Uterus (tissue), 2 donors: ENCODE data around the gene PRKCG.

ENCODE experiments used
- CTCF ChIP-seq, 4 experiments: fragments of 200-600 bp in 2 of 4; fragments of 450-650 bp in 2 of 4; sonication (generic) in 2 of 4; IDR thresholded peaks; one replicate each; pipeline ENCODE4 v1.5.1; 2016 to 2019; ENCODE audit warnings: antibody characterized with exemption in 4 of 4, mild to moderate bottlenecking in 2 of 4, moderate library complexity in 1 of 4
- POLR2A ChIP-seq, 2 donors: fragments of 450-650 bp; IDR thresholded peaks; one replicate each; pipeline ENCODE4 v1.6.1; 2016; ENCODE audit warnings: antibody characterized with exemption in 2 of 2, mild to moderate bottlenecking in 1 of 2, moderate library complexity in 1 of 2

- TF ChIP-seq POLR2A (IDR thresholded peaks at IDR 0.05) = no peak
- TF ChIP-seq CTCF (IDR thresholded peaks at IDR 0.05) = no peak
Measured at GRCh38 chr19:53873773-53874605, 8.0 kb upstream of the PRKCG start.
